Measurements from ENCODE around the gene PSORS1C2.
"Not testable (repeated sequence)": the region's sequence is repeated elsewhere in the genome, so short reads cannot be mapped to it uniquely, and the experiment has no call there.

PSORS1C2 gene
- 0 to 0.77 (median 0) reads per million in 17 experiments for total RNA-seq

GRCh38 chr6:31138982-31139381 lies at the start of gene PSORS1C2:
TSS of gene PSORS1C2 (minus strand) at chr6:31139066. CDS start at chr6:31139026, 40 bp downstream.
- DNase-seq = no peak

DNA sequence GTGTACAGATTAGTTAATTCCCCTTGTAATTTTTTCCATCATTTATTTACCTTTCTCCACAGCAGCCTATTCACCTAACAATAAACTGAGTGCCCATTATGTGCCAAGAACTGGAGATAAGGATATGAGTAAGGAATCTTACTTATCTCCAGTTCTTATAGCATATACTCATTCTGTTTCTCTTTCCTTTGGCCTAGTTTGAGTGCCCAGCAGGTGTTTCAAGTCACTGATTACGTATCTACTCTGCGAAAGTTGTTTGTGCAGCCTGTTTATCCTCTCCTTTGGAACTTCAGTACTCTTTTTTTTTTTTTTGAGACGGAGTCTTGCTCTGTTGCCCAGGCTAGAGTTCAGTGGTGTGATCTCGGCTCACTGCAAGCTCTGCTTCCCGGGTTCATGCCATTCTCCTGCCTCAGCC lies 48.9 kb upstream of the PSORS1C2 start:
- no peak for DNase-seq

- DNase-seq = no peak
Measured at GRCh38 chr6:31186052-31186734, 47.3 kb upstream of the PSORS1C2 start.

DNA sequence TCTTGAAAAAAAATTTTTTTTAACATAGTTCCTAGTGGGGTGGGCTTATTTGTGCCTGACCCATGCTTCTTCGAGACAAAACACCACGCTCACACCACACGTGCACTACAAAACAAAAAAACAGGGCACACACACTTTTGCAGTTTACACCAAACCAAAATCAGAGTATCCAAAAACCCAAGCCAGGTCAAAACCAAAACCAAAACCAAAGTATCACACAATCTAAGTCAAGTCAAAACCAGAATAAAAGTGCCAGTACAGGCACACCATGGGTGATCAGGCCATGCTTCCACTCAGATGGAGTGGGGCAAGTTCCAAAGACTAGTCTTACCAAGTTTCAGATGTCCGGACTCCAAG lies 46.8 kb upstream of the PSORS1C2 start:
- DNase-seq = not testable (repeated sequence)

GRCh38 chr6:31183859-31184258 lies 45.0 kb upstream of the PSORS1C2 start:
- not testable (repeated sequence) for DNase-seq

- DNase-seq = not testable (repeated sequence)
Measured at GRCh38 chr6:31183287-31183686, 44.4 kb upstream of the PSORS1C2 start.

- DNase-seq = peak; percentile 80 to 88 (median 84)
Measured at GRCh38 chr6:31180500-31180899, 41.6 kb upstream of the PSORS1C2 start.

DNA sequence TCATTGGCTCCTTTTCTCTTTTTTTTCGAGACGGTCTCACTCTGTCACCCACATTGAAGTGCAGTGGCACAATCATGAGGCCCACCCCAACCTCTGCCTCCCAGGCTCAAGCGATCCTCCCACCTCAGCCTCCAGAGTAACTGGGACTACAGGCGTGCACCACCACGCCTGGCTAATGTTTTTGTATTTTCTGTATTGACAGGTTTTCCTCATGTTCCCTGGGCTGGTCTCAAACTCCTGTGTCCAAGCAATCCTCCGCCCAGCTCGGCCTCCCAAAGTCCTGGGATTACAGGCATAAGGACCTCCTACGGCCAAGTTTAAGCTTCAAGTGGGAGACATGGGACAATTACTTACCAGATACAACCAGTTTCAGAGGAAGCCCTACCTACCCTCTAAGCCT lies 41.0 kb upstream of the PSORS1C2 start:
- DNase-seq = no peak

GRCh38 chr6:31179042-31179386 lies 40.1 kb upstream of the PSORS1C2 start:
- DNase-seq = no peak

DNA sequence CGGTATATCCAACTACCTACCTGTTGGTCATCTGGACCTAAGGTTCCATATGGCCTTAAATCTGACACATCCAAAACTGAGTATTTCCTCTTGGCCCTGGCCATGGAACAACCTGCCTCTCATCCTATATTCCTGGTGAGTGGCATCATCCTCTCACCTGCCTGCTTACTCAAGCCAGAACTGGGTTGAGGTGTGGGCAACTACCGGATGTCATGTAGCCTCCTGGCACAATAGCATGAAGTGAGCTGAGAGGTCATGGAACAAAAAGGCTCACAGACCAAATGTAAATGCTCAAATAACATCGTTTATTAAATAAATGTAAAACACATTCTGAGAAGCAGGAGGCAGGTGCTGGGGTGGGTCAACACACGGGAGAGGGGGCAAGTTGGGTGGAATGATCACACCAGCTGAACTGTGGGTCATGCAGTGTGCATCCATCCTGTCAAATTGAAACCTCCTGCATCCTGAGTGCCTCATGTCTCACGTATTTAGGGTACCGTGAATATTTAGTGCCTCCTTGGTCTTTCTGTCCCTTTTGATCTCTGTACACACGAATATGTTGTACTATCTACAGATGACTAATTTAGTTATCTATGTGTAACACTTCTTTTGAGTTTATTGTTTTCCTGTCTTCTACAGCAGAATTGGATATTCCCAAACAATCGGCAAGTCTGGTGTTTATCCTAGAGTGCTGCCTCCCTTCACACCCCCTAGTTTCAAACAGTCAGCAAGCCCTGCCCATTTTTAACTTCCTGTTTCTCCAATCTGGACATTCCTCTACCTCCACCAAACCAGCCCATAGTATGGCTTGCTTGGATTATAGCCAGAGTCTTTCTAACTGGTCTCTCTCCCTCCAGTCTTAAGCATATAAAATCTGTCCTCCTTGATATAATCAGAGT lies 39.5 kb upstream of the PSORS1C2 start:
- peak in 1 of 4 experiments; percentile 20 for DNase-seq

- no peak for DNase-seq
Measured at GRCh38 chr6:31175971-31176370, 37.1 kb upstream of the PSORS1C2 start.

- no peak for DNase-seq
Measured at GRCh38 chr6:31174378-31174777, 35.5 kb upstream of the PSORS1C2 start.

DNA sequence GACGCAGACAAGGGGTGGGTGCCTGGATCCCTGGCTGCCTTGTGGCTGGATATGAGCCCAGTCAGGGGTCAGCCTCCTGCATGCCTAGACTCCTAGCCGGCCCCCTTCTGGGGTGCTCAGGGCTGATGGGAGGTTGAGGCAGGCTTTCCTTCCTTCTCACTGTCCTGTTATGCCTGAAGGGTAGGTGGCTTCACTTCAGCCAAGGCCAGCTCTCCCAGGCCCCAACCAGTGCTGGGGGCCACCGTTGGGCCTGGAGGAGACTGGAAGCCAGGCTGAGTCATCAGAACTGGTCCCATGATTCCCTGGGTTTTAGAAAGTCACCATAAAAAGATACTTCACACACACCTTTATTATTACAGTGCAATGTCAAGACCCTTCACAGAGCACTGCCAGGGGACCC lies 34.5 kb upstream of the PSORS1C2 start:
- DNase-seq = no peak

DNA sequence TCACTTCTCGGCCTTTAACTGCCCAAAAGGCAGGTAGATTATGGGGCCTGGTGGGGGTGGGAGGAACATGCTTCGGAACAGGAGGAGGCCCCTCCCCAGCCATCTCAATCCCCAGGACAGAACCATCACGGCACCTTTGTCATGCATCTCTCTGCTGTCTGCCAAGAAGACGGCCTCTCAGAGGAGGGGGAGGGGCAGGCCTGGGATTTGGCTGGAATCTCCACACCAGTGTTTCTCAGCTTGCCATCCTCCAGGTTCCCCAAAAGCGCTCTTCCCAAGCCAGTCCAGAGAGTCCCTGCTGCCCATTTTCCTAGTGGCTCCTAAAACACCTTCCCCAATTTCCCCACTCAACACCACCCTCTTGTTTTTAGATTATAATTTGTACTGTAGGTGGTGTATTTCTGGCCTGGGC lies 34.1 kb upstream of the PSORS1C2 start:
- DNase-seq = no peak

DNA sequence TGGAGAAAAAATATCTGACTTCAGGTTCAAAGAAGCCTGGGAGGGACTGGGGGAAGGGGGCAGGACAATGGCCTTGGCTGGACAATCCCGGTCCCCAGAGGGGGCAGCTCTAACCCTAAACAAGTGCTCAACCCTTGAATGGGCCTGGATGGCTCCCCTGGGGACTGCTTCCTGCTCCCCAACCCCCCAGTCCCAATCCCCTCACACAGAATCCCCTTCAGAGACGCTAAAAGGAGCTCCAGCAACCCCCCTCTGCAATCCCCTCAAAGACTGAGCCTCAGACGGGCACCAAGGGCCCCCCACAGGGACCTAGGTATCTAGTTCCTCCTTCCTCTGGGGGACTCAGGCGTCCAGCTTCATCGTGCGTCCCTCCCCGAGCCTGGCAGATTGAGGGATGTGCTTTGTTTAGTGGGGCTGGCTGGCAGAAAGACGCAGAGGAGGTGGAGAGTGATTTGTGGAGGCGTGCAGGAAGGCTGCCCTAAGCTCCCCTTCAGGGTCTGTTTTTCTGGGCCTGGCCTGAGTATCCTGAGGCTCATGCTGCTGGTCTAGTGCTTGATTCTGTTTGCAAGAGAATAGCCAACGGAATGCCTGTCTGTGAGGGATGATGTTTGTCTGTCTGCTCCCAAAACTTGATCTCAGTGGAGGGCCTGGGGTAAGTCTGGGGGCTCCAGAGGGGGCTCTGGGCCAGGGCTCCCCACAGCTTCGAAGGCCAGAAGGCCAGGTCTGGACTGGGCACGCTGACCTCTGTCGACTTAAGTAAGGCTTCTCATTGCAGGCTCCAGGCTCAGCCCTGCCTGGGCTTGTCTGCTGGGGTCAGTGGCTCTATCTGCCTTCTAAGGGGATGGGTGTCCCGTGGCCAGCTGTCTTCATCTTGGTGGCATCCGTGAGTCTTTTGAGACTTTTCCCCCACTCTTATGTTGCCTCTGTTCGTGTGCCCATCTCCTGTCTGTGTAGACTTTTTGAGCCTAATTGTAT lies 33.4 kb upstream of the PSORS1C2 start:
- DNase-seq = no peak

- DNase-seq = no peak
Measured at GRCh38 chr6:31170987-31171671, 32.3 kb upstream of the PSORS1C2 start.

DNA sequence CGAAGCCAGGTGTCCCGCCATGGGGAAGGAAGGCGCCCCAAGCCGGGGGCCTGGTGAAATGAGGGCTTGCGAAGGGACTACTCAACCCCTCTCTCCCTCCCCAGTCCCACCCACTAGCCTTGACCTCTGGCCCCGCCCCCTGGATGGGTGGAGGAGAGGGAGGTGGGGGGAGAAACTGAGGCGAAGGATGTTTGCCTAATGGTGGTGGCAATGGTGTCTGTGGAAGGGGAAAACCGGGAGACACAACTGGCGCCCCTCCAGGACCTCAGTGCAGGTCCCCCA lies 31.7 kb upstream of the PSORS1C2 start, which contains the start of gene POU5F1:
POU5F1 (minus strand) TSS at position 83 of the 282 bp plus-strand sequence; CDS start at position 21, 62 bp downstream.
- no peak for DNase-seq

DNA sequence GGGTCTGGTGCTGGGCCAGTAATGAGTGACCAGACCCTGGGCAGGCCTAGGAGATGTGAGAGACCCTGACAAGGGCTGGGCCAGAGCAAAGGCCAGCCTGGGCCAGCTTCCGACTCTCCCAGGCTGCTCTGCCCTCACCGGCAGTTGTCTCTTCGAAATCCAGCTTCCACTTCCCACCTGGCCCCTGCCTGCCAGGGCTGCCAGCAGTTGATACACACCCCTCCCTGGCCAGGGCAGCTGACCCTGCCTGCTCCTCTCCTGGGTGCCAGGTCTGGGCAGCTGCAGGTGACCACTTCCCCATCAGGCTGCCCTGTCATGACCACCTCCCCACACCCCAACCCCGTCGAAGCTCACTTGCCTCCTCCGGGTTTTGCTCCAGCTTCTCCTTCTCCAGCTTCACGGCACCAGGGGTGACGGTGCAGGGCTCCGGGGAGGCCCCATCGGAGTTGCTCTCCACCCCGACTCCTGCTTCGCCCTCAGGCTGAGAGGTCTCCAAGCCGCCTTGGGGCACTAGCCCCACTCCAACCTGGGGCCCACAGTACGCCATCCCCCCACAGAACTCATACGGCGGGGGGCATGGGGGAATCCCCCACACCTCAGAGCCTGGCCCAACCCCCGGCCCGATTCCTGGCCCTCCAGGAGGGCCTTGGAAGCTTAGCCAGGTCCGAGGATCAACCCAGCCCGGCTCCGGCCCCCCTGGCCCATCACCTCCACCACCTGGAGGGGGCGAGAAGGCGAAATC lies 31.2 kb upstream of the PSORS1C2 start:
- not testable (repeated sequence) for DNase-seq

- DNase-seq = no peak
Measured at GRCh38 chr6:31169123-31169857, 30.4 kb upstream of the PSORS1C2 start.

DNA sequence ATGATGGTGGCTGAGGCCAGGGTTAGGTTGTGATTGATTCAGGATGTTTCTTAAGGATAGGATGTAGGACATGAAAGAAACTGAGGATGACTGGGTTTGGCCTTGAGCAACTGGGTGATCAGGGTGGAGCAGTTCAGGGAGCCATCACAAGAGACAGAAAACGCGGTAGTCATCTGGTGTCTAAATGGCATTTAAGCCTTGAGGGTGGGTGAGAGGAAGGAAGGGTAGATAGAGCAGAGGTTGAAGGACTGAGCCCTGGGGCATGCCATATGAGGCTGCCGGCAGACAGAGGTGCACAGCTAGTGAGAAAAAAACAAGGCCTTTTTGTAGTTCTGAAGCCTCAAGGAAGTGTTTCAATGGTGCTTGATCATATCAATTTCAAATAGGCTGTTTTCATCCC lies 29.7 kb upstream of the PSORS1C2 start:
- no peak for DNase-seq

GRCh38 chr6:31165986-31166385 lies 27.1 kb upstream of the PSORS1C2 start:
- no peak for DNase-seq

Data from suppressor macrophage (primary cell).